SIG-M5 treated with dmso at 0.1 percent for 504 hours (cell line): ENCODE data around the gene POF1B.

Experiments used
- DNase-seq: peaks from one replicate; lab custom pipeline; 2025; ENCODE audit not compliant: unreplicated experiment; lab: John Stamatoyannopoulos, UW

The POF1B gene

GRCh38 chrX:85243155-85243554 lies 136.3 kb downstream of the POF1B start:
- DNase-seq, result no peak
